HuH-7.5 (cell line): ENCODE data around the gene COL26A1.
"Not testable (repeated sequence)": the region's sequence is repeated elsewhere in the genome, so short reads cannot be mapped to it uniquely, and the experiment has no call there.

Experiments
- DNase-seq: peaks from one replicate; pipeline ENCODE4 v3.0.0; 2011; ENCODE audit warnings: low spot score

The COL26A1 gene

DNA sequence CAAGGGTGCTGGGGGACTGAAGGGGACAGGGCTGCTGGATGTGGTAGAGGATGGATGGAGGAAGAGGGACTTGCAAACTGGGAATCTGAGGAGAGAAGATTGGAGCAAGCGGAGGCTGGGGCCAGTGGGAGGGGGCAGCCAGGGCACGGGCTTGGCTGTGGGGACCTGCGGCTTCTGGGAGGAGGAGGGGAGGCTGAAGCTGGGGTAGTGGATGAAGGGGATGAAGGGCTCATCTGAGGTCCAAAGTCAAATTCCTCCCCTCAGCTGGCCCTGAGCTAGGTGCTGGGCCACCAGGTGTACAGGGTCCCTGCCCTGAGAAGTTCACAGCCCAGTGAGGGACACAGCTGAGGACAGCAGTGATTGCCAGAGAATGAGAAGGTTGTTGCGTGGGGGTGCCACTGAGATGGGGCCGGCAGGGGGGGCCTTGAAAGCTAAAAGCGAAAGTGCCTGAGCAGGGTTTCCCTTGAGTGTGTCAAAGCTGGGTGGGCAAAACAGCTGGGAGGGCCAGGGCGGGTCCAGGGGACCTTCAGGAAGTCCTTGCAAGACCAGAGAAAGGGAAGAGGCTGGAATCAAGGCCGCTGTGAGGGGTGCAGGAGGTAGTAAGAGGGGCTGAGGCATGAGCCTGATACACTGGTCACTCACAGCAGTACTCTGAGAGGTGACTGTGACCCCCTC is 191.2 kb downstream of the COL26A1 start:
- peak; percentile 6 for DNase-seq

DNA sequence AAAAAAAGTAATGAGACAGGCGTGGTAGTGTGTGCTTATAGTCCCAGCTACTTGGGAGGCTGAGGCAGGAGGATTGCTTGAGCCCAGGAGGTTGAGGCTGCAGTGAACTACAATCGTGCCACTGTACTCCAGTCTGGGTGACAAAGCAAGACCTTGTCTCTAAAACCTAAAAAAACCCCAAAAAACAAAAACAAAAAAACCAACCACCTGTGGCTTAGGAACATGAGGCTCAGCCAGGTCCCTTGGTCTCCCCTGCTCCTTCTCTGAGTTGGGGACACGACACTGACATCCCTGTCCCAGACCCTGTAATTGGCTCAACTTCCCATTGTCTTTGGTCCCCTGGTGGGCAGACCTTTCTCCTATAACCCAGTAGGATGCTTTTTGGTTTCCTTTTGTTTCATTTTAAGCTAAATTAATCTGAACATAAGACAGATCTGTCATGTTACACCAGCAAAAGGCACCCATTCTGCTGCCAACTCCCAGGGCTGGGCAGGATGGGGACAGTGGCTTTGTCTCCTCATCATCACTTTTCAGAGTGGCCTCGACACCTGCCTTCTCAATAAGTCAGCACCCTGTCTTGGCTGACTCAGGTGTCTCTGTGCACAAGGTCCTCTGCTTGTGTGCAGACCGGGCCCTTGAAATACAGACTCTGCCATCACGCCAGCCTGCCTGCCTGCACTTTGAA is 192.1 kb downstream of the COL26A1 start:
- DNase-seq: peak; percentile 8

DNA sequence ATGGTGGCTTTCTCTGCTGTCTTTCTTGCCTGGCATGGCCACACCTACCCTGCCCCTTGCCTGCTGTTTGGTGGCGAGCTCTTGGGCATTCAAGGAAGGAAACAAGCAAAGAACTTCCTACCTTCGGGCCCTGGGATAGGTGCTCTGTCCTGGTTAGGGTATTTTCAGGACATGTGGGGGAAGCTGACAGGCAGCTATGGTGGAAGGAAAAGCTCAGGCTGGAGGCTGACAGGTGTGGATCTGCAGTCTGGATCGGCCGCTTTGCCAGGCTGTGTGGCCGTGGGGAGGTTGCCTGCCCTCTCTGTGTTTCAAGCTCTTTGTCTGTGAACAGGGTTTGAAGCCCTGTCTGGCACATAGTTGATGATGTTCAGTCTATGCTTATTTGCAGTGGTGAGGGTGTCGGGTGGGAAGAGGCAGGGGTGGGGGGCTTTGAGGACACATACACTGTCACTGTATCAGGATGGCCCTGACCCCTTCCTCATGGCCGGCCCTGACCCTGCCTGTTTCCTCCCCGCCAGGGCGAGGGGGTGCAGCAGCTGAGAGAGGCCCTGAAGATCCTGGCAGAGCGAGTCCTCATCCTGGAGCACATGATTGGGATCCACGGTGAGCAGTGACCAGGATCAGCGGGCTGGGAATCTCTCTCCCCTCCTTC is 192.7 kb downstream of the COL26A1 start:
- DNase-seq: peak; percentile 4

DNA sequence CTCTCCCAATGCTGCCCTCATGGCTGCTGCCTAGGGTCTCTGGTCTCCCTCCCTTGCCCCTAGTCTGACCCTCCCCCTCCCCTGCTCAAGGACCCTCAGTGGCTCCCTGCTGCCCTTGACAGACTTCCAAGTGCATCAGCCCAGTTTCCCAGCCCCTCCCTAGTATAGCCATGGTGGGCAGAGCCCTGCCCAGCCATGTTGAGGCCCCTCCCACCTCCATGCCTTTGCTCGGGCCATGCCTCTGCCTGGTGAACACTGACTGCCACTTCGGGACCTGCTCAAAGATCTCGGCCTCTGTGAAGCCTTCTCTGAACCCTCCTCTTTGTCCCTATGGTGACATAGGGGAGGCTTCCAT is 193.2 kb downstream of the COL26A1 start:
- DNase-seq: peak; percentile 3

DNA sequence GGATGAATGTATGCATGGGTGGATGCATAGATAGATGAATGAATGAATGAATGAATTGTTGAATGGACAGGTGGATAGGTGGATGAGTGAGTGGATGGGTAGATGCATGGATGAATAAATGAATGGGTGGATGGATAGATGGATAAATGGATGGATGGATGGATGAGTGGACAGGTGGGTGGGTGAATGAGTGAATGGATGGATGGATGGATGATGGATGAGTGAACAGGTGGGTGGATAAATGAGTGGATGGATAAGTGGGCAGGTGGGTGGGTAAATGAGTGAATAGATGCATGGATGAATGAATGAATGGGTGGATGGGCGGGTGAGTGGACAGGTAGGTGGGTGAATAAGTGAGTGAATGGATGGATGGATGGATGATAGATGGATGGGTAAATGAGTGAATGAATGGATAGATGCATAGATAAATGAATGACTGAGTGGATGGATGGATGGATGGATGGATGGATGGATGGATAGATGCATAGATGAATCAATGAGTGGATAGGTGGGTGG is 193.8 kb downstream of the COL26A1 start:
- no peak for DNase-seq

DNA sequence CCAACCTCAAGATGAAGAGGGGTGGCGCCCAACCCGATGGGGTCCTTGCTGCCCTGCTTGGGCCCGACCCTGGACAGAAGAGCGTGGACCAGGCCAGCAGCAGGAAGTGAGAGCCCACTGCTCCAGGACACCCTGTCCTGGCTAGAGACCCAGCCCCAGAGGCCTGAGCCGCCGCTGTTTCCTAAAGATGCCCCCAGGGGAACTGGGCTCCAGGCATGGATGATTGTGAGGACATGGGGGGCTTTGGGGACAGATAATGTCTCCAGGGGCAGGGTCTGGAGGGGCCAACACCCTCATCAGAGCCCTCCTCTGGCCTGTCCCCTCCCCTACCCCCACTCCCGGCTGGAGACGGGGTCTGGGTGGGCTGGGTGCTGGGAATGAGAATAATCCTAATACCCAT is 194.7 kb downstream of the COL26A1 start:
- DNase-seq: no peak

DNA sequence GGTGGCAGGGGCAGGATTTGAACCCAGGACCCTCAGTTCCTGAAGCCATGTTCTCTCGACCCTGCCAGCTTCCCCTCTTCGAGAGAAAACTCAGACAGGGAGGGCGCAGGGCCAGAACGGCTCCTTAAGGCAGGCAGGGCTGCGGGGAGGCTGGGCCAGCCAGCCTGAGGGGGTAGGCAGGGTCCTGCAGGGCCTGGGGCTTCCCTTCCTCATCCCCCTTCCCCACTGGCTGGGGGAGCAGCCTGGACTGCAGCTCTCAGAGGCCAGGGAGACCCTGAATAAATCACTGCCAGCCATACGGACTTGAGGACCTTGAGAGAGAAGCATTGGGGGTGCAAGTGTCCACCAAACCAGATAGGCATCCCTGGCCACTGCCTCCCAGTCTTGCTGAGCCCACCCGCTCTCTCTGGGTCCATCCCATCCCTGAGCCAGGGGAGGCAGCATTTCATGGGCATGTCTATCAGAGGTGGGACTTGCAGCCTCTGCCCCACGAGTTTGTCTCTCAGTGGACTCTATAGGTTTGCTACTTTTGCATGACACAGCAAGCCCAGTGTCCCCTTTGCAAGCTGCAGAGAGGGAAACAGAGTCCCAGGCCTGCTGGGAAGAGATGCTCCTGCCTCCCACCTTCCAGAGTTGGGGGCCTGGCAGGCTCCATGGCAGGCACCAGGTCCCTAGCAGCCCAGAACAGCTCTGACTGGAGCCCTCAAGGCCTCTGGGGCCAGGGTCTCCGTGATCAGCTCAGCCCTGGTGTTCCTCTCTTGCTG is 195.5 kb downstream of the COL26A1 start:
- DNase-seq: no peak

DNA sequence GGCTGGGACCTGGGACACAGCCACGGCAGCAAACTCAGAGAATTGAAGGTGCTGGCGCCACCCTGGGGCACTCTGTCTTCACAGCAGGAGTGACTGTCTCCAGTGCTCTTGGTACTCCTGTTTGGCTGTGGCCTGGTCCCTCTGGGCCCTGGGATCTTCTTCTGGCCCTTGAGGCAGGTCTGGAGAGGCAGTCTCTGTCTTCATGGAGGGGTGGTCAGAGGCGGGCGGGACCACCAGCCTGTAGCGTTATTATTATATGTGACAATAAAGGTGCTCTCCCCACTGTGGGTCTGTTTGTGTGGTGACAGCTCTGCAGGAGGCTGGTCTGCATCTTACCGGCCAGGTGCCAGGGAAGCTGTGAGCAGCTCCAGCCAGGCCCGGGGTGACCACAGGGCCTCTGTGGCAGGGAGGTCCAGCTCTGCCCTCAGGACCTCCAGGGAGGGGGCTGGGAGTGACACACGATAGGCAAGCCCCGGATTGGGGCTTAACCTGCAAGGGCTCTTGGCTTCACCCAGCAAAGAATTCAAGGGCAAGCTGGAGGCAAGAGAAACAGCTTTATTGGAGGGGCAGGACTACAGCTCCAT is 196.2 kb downstream of the COL26A1 start:
- DNase-seq: no peak

DNA sequence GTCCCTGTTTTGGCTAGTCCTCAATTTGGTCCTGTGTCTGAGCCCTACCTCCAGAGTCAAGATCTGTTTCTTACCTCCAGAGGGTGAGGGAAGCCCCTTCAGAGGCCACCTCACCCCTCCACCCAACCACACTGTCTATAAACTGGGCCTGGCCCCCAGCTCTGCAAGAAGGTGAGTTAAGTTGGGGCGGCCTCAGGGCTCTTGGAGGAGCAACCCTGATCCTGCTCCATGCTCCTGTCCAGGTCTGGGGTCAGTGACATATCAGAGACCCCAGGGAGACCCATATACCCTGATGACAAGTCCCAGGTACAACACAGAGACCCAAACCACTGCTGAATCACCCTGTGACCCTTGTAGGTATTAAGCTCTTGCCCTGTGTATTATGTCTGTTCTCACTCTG is 196.9 kb downstream of the COL26A1 start:
- DNase-seq: no peak

DNA sequence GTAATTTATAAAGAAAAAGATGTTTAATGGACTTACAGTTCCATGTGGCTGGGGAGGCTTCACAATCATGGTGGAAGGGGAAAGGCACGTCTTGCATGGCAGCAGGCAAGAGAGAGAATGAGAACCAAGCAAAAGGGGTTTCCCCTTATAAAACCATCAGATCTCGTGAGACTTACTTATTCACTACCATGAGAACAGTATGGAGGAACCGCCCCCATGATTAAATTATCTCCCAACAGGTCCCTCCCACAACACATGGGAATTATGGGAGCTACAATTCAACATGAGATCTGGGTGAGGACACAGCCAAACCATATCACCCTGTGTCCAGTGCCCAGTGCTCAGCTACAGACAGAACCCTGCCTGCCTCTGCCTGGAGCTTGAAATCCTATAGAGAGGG is 197.3 kb downstream of the COL26A1 start:
- DNase-seq: not testable (repeated sequence)

DNA sequence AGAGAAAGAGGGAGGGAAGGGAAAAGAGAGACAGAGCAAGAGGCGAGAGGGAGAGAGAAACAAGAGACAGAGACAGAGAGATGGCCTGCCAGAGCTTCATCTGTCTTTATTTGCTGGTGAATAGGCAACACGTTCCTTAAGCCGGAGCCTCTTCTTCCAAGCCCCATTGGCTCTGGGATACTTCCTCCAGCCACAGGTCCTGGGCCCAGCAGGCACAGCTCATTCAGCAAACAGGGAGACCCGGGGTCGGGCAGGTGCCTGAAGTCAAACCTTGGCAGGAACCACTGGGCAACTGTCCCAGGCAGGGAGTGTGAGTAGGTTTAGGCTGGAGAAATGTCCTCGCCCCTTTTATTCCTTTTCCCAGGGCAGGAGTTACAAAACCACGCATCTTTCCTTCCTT is 198.2 kb downstream of the COL26A1 start:
- DNase-seq: no peak

DNA sequence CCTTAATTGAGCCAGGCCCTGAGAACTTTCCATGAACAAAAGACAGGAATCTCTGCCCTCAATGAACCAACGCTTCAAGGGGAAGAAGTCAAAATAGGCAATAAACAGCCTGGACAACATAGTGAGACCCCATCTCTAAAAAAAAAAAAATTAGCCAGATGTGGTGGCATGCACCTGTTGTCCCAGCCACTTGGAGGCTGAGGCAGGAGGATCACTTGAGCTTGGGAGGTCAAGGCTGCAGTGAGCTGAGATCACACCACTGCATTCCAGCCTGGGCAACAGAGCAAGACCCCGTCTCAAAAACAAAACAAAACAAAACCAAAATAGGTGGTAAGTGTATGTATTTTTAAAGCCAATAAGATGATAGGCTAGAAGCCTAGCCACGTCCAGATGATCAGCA is 198.6 kb downstream of the COL26A1 start:
- DNase-seq: not testable (repeated sequence)

DNA sequence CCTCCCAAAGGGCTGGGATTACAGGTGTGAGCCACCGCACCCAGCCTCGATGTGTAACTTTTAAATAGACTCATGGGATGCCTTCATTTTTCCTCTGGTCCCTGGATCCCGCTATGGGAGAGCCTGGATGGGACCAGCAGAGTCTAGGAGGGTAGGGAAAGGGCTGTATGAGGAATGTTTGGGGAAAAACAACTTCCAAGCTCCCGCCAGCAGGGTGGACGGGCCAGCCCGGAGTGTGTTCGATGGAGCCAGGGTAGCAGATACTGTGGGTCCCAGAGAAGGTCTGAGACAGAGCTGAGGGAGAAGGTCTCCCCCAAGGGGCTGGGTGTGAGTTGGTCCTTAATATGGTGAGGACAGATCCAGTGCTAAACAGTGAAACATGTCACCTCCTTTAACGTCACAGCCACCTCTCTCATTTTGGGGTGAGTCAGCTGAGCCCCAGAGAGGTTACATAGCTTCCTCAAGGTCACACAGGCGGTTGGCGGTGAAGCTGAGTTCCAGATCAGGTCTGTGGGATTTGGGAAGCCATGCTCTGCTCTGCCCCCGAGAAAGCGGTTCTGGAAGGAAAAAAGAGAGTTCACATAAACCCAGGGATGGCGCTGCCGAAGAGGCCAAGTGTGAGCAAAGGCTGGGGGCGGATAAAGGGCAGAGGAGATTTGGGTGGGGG is 200.0 kb downstream of the COL26A1 start:
- DNase-seq: no peak

DNA sequence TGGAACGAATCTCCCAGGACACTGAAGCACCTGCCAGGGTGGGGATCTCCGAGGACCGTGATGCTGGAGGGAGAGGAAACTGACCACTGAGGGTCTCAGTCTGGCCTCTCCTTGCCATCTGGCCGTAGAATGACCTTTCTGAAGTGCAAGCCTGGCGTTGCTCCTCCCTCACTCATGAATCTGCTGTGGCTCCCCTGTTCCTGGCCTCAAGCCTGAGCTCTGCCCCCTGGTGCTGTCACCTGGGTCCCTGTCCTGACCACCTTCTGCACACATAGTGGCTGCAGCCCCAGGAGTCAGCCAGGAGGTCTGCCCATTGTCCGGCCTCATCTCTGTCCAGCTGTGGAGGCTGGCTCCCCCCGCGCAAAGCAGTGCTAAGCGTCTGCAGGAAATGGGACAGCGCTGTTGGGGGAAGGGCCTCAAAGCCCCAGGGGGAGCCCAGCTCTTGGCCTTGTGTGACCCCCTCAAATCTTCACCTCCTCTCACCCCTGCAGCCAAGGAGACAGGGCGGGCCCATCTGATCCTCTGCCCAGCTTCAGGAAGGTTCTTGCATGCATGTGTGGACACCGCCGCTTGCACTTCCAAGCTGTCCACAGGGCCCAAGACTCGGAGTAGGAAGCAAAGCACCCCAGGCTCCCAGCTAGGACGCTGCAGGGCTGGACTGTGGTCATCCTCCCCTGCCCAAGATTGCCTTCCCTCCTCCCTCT is 200.7 kb downstream of the COL26A1 start:
- no peak for DNase-seq

DNA sequence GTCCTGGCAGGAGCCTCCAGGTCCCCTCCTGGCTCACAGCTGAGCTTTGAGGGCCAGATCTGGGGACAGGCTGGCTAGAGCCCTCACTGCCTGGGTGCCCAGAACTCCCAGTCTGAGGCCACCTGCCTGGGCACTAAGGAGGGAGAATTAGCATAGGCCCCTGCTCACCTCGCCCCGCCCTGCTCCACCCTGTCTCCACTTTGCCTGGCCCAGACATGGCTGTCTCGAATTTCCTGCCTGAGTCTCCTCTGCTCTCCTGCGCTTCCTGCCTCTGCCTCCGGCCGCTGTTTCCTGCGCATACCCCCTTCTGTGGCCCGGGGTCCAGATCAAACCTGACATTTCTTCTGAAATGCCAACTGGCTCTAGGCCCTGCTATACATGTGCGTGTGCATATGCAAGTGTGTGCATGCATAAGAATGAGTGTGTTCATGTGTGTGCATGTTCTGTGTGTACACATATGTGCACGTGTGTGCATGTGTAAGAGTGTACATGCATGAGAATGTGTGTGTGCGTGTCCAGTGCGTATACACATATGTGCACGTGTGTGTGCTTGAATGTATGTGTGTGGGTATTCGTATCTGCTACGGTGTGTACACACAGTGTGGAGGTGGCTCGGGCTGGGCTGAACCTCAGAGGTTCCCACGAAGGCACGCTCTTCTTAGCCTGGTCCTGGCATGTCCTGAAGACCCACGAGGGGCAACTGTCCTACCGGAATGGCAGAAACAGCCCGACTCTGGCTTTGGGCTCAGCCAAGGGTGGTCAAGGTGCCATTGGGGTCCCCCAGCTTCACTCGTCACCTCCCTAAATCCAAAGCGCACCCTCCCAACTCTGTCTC is 201.5 kb downstream of the COL26A1 start:
- no peak for DNase-seq

DNA sequence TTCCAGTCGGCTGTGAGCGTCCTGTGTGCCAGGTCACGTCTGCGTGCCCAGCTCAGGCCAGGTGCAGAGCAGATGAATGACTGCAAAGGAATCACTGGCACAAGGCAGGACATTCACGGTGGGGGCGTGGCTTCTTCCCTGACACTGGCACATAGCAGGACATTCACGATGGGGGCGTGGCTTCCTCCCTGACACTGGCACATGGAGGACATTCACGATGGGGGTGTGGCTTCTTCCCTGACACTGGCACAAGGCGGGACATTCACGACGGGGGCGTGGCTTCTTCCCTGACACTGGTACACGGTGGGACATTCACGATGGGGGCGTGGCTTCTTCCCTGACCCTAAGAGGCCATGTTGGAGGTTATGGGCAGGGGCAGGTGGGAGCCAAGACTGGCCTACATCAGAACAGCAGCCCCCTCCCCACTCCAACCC is 202.1 kb downstream of the COL26A1 start:
- DNase-seq: no peak

DNA sequence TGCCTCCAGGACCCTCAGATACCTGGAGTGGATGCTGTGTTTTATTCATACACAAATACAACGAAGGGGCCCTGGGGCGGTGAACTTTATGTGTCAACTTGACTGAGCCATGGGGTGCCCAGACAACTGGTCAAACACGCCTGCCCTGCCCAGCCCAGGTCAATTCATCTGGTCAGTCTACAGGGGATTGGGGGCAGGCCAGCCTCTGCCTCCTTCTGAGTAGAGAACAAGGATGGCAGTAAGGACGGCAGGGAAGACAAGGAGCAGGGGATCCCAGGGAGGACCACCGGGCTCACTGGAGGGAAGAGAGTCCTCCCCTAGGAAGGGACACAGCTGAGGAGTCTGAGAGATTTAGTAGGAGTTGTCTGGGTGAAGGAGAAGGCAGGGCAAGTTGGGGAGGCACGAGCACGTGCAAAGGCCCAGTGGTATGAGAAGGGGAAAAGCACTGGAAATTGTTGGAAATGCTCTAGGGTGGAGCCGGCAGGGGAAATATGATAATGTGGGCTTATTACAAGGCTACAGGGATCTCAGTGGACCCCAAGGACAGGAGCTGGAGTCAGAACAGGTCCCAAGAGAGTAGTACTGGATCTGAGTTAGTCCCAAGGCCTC is 203.0 kb downstream of the COL26A1 start:
- no peak for DNase-seq

DNA sequence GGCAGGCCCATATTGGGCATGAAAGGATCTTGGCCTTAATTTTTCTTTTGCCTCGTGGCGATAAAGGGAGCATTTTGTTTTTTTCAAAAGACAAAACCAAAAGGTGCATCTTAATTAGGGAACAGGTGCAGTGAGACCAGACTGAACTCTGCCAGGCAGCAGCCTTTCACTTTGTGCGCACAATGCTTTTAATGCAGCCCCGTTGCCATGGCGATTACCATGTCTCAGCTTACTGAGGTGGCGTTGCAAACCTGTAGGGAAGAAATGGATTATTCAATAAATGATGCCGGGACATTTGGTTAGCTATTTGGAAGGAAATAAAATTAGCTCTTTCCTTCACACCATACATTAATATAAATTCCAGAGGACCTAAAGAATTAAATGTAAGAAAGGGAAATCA is 204.6 kb downstream of the COL26A1 start:
- DNase-seq: no peak

DNA sequence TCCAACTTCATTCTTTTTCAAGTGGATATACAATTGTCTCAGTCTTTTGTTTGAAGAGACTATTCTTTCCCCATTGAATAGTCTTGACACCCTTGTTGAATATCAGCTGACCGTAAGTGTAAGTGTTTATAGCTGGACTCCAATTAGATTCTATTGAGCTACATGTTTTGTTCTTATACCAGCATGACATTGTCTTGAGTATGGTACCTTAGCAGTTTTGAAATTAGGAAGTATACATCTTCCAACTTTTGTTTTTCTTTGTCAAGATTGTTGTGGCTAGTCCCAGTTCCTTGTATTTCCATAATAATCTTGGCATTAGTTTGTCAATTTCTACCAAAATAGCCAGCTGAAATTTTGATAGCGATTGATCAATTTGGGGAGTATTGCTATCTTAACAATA is 209.5 kb downstream of the COL26A1 start:
- no peak for DNase-seq

DNA sequence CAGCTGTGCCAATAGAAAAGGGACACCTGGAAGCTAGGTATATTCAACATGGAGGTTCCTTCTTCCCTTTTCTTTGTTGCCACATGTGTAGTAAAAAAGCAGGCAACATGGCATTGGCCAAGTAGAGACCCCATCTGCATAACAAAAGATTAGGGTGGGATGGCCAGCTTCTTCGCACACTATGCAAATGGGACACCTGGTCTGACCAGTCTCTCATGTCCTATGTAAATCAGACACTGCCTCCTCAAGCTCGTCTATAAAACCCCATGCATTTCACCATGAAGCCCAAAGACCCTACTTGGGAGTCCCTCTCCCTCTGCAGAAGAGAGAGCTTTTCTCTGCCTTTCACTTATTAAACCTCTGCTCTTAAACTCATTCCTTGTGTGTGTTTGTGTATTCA is 212.5 kb downstream of the COL26A1 start:
- DNase-seq: no peak
